Hindlimb muscle (tissue), 1 donor: Measurements from ENCODE around the gene LINC01488. TPM values are rescaled to one million over a fixed set of nuclear protein-coding genes. Genes with fewer than 3 reads are reported as not detected.

Experiments
- DNase-seq: peaks from one replicate; pipeline ENCODE4 v3.0.0-alpha.2; 2013
- polyA plus RNA-seq: library from polyadenylated mRNA; unstranded; fragments of 120-200 nt; gene quantifications from one replicate; pipeline ENCODE4 v1.2.1, GENCODE V29; 2013; ENCODE audit not compliant: insufficient read length

Gene LINC01488
- polyA plus RNA-seq, 1 donor: 0.06 TPM

DNA sequence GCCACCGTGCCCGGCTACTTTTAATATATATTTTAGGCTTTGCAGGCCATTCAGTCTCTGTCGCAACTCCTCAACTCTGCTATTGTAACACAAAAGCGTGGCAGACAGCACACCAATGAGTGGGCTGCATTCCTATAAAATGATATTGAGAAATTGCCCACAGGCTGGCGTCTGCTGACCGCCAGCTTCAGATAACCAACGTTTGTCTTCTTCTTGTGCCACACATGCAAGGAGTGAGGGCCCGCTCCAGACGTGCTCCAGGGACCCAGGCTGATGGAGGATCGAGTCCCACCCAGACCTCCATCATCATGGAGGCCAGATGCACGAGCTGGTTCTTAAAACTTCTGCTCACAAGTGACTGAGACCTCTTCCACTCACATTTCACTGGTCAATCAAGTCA is 35.4 kb upstream of the LINC01488 start:
- DNase-seq: no peak

DNA sequence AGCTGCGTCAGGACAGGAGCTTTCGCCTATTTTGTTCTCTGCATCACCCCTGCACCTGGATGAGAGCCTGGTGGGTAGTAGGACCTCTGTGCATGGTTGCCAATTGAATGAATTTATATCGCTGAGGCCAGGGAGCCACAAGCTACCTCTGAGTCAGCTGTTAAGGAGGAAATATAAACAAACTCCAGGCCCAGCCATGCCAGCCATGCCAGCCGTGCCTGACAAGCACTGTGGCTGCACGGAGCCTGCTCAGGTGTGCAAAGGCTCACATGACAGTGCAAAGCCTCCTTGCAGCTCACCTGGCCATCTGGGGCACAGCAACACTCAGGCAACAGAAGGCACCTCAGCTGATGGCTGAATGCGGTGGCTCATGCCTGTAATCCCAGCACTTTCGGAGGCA is 33.7 kb upstream of the LINC01488 start:
- no peak for DNase-seq

DNA sequence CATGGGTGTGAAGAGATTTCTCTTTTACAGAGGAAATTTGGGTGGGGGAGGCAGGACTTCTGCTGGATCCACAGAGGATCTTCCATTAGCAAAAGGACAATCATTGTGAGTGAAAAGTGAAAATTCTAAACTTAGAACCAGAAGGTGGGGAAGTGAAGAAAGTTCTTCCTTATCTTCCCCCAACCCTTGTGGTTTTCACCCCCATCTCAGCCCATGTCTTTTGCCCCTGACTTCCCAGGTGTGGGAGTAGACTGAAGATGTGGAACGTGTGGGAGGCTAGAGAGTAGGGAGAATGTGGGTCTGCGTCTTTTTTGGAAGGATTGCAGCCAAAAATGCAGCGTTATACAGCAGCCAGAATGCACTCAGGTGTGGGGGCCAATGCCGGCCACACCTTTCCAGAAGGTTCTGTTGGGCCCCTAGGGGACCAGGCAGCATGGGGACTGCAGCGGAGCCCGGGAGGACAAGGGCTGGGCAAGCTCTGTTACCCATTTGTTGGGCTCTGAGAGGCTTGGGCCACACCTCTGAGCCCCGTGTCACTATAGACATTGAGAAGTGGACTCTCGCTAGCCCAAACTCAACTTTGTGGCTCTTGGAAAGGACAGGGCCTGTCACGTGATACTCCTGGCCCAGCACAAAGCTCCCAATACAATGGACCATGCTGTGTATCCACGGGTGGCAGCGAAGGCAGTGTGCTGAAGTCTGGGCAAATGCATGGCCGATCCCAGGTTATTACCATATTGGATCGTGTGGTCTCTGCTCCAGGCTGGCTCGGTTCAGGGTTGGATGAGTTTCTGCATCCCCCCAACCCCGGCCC is 32.8 kb upstream of the LINC01488 start:
- no peak for DNase-seq

DNA sequence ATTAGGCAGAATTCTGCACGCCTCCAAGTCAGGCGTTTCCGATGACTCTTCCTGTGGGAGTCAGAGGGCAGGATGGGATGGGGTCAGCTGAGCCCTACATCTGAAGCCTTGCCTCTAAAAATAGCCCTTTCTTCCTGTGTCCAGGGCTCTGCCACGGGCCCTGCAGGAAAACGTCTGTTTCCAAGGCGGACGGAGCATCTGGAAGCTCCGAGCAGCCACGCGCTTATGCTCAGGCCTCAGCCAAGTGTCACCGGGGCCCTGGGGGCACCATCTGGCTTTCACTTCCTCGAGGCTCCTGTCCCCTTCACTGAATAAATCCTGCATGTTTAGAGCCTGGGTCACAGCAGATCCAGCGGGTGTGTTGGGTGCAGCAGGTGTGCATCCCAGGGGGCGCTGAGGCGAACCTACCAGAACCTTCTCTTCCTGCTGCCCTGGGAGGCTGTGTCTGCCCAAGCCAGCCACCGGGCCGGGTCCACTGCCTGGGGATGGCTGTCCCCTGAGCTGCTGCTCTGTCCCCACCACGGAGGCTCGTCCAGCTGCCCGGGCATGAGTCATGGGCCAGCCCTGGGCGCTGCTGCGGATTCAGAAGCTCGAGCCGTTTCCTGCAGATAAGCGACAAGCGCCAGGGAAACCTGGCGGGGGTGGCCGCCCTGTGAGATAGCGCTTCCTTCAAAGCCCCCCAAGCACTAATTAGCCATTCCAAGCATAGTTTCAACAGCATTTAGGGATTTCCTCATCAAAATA is 32.0 kb upstream of the LINC01488 start:
- peak; percentile 68 for DNase-seq

DNA sequence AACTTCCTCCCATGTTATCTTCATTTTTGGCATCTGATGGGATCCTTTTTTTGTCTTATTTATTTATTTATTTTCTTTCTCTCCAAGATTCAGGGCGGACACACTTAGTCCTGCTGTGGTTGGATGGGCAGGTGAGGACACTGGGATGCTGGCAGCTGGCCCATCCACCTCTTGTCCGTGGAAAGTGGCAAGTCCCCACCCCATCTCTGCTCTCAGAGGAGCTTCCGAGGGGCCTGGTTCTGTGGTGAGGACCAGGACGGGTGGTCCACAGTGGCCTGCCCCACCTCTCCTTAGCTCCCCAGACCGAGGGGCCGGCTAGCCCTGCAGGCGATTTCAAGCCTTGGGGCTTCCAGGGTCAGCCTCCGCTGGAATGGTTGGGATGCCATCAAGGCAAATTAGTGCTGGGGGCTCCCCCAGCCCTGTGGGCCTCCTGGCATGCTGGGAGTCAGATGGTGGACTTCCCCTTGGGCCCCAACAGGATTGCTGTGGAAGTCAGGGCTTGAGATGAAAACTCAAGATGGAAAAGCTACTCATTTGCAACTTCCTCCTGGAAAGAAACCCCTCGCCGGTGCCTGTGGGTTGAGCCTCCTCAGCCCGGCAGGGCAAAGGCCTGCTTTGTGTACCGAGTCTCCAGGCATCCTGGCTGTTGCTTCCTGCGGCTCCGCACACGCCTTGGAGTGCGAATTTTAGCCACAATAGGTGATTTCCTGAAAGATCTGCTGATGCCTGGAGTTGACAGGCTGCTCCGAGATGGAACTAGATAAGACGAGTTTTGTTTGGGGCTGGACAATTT is 31.2 kb upstream of the LINC01488 start:
- DNase-seq: no peak

DNA sequence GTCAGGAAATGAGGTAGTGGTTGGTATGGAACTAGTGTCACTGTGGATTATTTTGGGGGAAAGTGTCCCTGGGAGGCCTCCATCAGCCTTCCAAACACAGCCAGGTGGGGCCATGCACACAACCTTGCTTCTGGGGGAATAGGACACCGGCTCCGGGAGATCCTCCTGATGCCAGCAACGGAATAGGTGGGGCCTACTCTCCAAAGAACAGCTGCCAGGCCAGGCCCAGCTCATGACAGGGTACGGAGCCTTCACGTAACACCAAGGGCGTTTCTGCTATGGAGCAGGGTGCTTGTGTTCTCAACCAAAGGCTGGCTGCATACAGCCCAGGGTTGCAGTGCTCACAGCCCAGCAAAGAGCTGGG is 30.6 kb upstream of the LINC01488 start:
- no peak for DNase-seq

DNA sequence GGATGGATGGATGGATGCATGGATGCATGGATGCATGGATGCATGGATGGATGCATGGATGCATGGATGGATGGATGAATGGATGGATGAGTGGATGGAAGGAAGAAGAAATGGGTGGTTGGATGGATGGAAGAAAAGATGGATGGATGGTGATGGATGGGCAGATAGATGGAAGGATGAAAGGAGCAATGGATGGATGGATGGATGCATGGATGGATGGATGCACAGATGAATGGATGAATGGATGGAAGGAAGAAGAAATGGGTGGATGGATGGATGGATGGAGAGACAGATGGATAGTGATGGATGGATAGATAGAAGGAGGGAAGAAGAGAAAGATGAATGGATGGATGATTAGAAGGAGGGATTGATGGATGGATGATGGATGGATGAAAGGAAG is 30.2 kb upstream of the LINC01488 start:
- DNase-seq: no peak

GRCh38 chr11:69452206-69452987 is 29.1 kb upstream of the LINC01488 start:
- DNase-seq: no peak

- no peak for DNase-seq
Observed at GRCh38 chr11:69453151-69453550, 28.3 kb upstream of the LINC01488 start.

DNA sequence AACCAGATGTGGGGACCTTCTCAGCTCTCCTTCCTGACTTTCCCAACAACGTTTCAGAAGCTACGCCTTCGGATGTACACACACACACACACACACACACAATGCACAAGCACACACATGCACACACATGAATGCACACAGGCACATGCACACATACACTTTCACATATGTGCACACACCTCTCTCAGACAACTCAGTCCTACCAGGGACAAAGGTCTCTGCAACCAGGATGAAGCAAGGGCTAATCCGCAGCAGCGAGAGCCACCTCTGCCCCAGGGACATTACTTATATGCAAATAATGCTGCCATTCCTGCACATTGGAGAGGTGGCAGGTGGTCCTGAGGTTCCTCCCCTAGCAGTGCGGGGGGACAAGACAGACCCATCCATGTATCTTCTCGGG is 27.4 kb upstream of the LINC01488 start:
- no peak for DNase-seq

DNA sequence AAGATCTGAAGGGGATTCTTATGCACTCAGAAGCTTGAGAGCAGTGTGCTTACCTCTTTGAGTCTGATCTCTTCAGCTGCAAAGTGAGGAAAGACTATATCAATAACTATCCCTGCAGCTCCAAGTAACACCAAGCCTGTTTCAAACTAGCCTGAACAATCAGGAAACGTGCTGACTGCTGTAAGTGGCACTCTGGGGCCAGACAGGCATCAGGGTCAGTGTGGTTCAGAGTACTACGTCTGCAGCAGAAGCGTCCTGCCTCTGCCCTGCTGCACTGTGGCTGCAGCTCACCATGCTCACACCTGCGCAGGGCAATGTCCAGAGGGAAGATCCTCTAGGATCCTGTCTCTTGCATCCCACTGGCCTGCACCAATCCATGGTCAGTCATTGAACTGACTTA is 25.5 kb upstream of the LINC01488 start:
- no peak for DNase-seq

DNA sequence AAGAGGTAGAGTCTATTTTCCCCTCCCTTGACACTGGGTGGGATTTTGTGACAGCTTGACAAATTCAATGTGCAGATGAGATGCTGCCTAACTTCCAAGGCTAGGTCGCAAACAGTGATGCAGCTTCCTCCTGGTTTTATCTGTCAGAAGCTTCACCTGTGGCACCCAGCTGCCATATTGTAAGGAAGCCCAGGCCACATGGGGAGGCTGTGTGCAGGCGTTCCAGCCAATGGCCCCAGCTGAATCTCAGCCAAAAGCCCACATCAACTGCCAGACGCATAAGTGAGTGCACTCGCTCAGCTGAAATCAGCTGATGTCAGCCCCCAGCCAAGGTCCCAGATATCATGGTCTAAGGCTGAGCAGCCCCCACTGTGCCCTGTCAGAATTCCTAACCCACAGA is 24.8 kb upstream of the LINC01488 start:
- no peak for DNase-seq

GRCh38 chr11:69459848-69460539 is 21.5 kb upstream of the LINC01488 start:
- no peak for DNase-seq

DNA sequence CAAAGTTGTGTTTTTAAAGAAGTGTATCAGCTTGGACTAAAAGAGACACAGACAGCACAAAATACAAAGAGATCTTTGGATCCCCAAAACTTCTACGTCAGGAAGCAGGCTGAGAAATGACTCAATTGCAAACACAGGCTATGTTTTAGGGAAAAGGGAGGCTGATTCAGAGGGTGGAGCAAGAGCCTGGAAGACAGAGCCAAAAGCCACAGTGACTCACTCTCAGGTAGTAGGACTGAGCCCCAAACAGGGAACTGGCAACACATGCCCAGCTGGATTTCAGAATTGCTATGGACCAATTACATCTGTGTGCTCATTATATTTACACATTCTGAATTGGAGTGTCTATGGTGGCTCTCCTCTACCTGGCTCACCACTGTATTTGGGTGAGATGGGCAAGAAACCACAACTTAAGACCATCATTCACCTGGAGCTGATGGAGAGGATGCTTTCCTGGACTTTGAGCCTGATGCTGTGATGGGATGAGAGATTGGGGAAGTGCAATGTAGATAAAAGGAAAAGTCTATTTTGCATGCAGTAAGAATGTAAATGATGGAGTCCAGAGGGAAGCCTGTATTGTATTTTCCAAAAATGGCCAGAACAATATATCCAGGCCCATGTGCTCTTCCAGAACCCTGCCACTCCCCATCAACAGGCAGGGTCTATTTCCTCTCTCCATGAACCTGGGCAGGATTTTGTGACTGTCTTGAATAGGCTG is 20.8 kb upstream of the LINC01488 start:
- DNase-seq: no peak

- DNase-seq: no peak
Observed at GRCh38 chr11:69461272-69461962, 20.0 kb upstream of the LINC01488 start.

GRCh38 chr11:69462106-69462951 is 19.1 kb upstream of the LINC01488 start:
- peak; percentile 64 for DNase-seq

GRCh38 chr11:69463181-69463994 is 18.1 kb upstream of the LINC01488 start:
- peak; percentile 86 for DNase-seq
